ENCODE data around the gene LMCD1.

The LMCD1 gene

DNA sequence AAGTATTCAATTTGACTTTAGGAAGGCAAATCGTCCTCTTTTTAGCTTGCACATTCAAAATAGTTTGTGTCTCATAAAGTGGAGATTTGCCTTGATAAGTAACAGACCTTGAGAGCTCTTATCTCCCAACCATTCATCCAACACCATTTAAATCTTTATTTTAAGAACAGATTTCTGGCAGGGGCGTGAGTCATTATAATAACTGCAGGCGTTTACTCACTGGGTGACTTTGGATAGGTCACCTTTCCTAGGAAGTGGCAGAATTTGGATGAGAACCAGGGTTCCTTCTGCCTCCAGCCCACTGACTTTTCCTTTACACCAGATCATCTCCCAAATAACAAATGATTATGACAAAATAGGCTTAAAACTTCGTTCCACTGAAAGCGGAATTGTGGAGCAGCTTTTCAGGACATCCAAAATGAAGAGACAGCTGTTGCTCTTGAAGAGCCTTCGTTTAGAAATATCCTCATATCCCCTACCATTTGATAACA lies 5.0 kb downstream of the LMCD1 start:
- DNase-seq, result no peak

DNA sequence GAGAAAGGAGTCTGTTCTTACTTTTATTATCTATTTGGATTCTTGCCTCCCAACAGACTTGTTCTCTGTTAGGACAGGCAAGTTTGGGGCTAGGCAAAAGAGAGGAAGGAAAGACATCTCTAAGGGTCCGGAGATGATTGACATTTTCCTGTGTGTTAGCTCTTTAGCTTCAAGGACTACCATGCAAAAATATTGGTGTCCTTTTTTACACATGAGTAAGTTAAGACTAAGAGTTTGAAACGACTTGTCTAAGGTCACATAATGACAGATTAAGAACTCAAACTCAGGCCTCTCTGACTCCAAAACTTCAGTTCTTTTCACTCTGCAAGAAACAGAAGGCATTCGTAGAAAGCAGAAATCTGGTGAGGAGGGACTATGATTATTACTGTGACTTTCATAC lies 5.9 kb downstream of the LMCD1 start:
- DNase-seq, result no peak

- no peak for DNase-seq
Observed at GRCh38 chr3:8509961-8510360, 8.3 kb downstream of the LMCD1 start.

GRCh38 chr3:8512234-8512633 lies 10.6 kb downstream of the LMCD1 start:
- DNase-seq, result no peak

- DNase-seq, result no peak
Observed at GRCh38 chr3:8516047-8516661, 14.5 kb downstream of the LMCD1 start.

DNA sequence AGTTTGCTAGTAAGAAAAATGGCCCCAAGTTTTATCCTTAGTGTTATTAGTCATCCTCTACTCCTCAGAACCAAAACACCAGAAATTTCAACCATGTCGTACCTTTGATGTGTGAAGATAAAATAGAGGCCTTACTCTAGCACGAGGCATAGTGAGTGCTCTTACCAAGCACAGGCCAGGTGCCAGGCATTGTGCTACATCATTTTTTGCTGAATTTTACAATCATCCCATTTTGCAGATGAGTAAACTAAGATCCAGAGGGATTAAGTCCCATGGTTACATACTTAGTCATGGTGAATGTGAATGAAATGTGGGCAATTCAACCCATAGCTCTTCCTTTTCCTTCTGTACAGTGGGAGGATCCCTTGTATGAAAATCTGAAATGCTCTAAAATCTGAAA lies 15.2 kb downstream of the LMCD1 start:
- no peak for DNase-seq

DNA sequence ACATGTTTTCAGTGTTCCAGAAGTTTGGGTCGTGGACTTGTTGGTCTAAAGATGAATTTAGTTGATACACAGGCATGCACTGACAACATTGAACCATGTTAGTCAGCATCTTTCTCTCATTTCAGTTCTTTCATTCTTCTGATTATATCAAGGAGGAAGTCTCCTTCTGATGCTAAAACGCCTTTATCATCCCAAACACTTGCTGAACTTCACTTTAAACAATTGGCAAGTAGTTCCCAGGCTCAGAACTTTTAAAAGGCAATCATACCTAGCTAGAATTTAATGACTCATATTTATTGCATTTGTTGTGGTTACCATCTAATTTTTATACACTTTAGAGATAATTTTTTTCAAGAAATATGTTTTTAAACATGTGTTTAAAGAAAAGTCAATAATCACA lies 15.9 kb downstream of the LMCD1 start:
- DNase-seq, result no peak

DNA sequence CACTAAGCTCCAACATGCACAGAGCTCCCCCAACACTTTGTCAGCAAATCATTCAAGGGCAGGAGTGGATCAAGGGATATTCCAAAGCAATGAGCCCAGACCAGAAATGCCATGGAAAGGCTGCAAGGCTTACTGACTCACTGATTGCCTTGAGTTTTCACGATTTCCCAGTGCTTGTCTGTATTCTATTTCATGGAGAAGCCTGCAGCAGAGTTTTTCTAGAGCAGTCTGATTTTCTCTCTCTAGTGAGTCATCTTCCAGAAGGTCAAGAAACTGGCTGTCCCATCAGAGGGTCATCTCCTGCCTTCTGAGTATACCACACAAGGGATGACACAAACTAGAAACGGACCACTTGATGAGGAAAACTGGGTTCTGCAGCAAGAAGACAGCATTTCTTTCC lies 16.5 kb downstream of the LMCD1 start:
- no peak for DNase-seq

- no peak for DNase-seq
Observed at GRCh38 chr3:8519156-8519555, 17.5 kb downstream of the LMCD1 start.

- no peak for DNase-seq
Observed at GRCh38 chr3:8519774-8520448, 18.3 kb downstream of the LMCD1 start.

- no peak for DNase-seq
Observed at GRCh38 chr3:8520816-8521403, 19.3 kb downstream of the LMCD1 start.

GRCh38 chr3:8523041-8523440 lies 21.4 kb downstream of the LMCD1 start:
- no peak for DNase-seq

GRCh38 chr3:8524249-8524648 lies 22.6 kb downstream of the LMCD1 start:
- DNase-seq, result peak; percentile 44

DNA sequence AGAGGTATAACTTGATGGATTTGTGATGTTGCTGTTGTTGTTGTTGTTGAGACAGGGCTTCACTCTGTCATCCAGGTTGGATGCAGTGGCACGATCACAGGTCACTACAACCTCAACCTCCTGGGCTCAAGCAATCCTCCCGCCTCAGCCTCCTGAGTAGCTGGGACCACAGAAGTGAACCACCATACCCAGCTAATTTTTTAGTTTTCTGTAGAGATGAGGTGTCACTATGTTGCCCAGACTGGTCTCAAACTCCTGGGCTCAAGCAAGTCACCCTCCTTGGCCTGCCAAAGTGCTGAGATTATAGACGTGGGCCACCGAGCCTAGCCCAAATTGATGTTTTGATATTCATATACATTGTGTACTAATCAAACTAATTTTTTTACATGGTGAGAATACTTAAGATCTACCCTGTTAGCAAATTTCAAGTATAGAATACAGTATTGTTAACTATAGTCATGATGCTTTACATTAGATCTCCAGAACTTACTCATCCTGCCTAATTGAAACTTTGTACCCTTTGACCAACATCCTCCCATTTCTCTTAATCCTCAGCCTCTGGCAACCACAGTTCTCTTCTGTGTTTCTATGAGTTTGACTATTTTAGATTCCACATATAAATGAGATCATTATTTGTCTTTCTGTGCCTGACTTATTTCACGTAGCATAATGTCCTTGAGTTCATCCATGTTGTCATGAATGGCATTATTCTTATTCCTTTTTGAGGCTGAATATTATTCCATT lies 23.2 kb downstream of the LMCD1 start:
- DNase-seq, result no peak

GRCh38 chr3:8525893-8526292 lies 24.3 kb downstream of the LMCD1 start:
- DNase-seq, result no peak

DNA sequence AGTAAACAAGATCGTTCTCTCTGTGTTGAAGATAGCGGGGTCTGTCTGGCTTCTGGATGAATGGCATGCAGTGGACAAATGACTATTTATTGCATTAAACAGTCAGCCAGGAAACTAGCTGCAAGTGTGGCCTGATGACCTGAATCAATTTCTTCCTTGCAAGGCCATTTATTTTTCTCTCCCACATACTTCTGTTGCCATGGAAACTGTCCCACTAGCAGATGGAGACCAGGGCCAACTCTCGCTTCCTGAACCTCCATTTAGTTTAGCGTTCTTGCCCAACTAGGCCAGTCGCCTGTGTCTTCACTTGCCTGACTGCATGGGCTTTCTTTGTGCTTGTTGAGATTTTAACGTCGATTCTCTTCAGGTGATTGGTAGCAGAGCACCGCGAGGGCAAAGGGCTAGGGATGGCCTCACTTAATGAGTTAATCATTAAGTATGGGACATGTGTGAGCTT lies 27.6 kb downstream of the LMCD1 start:
- peak; percentile 71 for DNase-seq

DNA sequence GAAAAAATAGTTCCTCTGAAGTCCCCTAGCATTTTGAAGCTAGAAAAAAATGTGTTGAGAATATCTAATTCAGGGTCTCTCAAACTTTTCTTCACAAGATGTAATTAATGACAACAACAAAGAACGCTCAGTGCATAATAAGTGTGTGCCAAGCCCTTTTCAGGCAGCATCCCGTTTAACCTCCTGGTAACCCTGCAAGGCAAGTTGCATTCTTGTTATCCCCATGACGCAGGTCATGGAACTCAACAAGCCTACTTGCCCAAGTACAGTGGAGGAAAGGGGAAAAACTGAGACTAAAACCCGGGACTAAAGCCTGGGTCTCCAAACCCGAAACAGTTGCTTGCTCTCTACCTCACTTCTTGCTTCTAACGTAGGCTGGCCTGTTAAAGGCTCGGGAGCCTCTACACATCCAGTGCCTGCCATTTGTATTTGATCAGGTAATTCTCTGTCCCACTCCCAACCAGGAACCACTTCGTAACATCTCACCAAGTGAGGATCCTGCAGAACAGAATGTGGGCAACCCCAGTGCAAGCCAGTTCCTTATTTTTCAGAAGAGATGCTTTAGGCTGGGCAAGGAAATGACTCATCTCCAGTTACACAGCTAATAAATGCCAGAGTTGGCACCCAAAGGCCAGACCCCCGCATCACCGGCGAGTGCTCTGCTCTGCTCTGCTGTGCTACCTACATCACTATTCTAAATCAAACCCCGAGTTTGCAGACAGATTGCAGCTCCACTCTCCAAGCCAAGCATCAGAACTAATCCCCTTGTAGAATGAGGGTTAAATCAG lies 28.3 kb downstream of the LMCD1 start:
- DNase-seq, result no peak

- DNase-seq, result no peak
Observed at GRCh38 chr3:8530581-8530980, 29.0 kb downstream of the LMCD1 start.

- peak; percentile 76 for DNase-seq
Observed at GRCh38 chr3:8532251-8532871, 30.7 kb downstream of the LMCD1 start.

GRCh38 chr3:8536096-8537056 lies 34.8 kb downstream of the LMCD1 start:
- no peak for DNase-seq

DNA sequence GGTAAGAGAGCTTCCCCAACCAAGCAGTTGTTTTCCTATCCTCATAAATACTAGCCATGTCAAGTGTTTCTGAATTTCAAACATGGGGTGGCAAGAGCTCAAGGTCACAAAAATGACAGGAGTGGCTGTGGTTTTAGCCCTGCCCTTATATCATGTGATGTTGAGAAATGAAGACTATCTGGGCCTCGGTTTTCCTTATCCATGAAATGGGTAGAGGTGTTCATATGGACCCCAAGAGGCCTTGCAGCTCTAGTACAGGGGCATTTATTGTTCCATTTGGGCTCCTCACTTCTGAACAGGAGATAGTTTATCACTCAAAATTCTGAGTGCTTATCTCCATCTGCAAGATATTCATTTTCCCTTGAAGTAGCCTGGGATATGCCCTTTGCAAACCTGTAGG lies 35.8 kb downstream of the LMCD1 start:
- no peak for DNase-seq

Data from femur (tissue), 1 donor.